ENCODE results near the gene NUDT1.

The NUDT1 gene

GRCh38 chr7:2295936-2296620, 54.1 kb downstream of the NUDT1 start:
- Mint-ChIP-seq H3K36me3 (ENCODE audit: low read depth) (no peaks in the 10 kb centered on the region), H3K27ac (no peak overlapping the region), H3K9me3 (no peaks in the 10 kb centered on the region), H3K27me3 (ENCODE audit: low read depth) (no peaks in the 10 kb centered on the region), H3K4me1 (ENCODE audit: low read depth) (peaks cover 8% of the 10 kb centered on the region), H3K4me3 (no peak overlapping the region)

GRCh38 chr7:2296832-2297231, 54.8 kb downstream of the NUDT1 start:
- H3K4me3 Mint-ChIP-seq = no peak overlapping the region
- no peaks in the 10 kb centered on the region for H3K36me3 Mint-ChIP-seq (ENCODE audit: low read depth)
- H3K27me3 Mint-ChIP-seq (ENCODE audit: low read depth) = no peaks in the 10 kb centered on the region
- H3K4me1 Mint-ChIP-seq (ENCODE audit: low read depth) = peaks cover 8% of the 10 kb centered on the region
- H3K27ac Mint-ChIP-seq = no peak overlapping the region
- no peaks in the 10 kb centered on the region for H3K9me3 Mint-ChIP-seq

GRCh38 chr7:2299131-2299829, 57.3 kb downstream of the NUDT1 start:
- H3K27ac Mint-ChIP-seq = no peak overlapping the region
- H3K36me3 Mint-ChIP-seq (ENCODE audit: low read depth) = no peaks in the 10 kb centered on the region
- H3K27me3 Mint-ChIP-seq (ENCODE audit: low read depth) = no peaks in the 10 kb centered on the region
- H3K9me3 Mint-ChIP-seq = no peaks in the 10 kb centered on the region
- H3K4me1 Mint-ChIP-seq (ENCODE audit: low read depth) = peaks cover 8% of the 10 kb centered on the region
- H3K4me3 Mint-ChIP-seq = no peak overlapping the region

GRCh38 chr7:2299870-2300512, 58.0 kb downstream of the NUDT1 start:
- no peak overlapping the region for H3K27ac Mint-ChIP-seq
- H3K4me1 Mint-ChIP-seq (ENCODE audit: low read depth) = peaks cover 8% of the 10 kb centered on the region
- H3K27me3 Mint-ChIP-seq (ENCODE audit: low read depth) = no peaks in the 10 kb centered on the region
- no peaks in the 10 kb centered on the region for H3K9me3 Mint-ChIP-seq
- H3K4me3 Mint-ChIP-seq = no peak overlapping the region
- H3K36me3 Mint-ChIP-seq (ENCODE audit: low read depth) = no peaks in the 10 kb centered on the region

Measured in T-helper 1 cell treated with Interleukin-12 subunit alpha and Interleukin-12 subunit beta and Interleukin-4 antibody, amounts not matched to agents 30 μg/mL and 1 μg/mL, for 36 hours (primary cell).